Stimulated activated CD8-positive, alpha-beta memory T cell treated with anti-CD3 and anti-CD28 coated beads, Interleukin-12 subunit alpha, Interleukin-12 subunit beta, amount 100 ng/mL, for 1 hour (primary cell): ENCODE results near the gene CDH4.

Experiments
- DNase-seq: peaks from one replicate; pipeline ENCODE4 v3.0.0-alpha.2; 2020; ENCODE audit warnings: low read depth

Gene CDH4

DNA sequence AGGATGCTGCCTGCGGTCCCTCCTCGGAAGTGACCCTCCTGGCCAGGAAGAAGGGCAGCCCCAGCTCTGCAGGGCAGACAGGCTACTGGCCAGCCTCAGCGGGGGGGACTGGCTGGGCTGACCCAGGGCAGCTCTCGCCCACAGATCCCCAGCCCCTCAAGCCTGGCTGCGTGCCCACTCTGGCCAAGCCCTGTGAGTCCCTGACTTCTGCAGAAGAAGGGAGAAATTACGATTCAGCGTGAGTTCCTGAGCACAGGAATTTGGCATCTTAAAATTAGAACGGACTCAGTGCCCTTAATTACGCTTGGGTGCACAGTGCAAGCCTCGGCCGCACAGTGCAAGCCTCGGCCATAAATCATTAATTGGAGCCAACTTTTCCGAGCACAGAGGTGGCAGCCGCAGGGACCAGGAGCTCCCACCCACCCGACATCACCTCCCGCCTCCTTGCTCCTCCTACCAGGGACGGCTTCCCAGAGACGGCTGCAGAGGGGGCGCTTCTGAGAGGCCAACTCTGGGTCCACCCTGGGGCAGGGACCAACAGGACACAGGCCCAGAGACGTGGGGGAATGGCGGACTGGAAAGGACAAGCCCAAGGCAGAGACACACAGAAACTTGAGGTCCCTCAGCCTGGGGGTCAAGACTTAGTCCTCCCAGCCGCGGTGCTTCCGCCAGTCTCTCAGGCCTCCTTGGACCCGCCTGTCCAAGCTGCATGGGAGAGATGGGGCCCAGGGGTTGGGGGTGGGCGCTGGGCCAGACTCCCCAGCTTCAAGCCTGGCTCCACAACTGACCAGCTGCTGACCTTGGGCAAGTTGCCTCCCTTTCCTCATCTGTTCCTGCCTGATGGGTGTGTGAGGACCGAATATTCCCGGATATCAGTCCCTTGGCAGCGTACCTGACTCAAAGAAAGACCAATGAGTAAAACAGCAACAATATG is 648.2 kb downstream of the CDH4 start:
- DNase-seq, result no peak

GRCh38 chr20:61900945-61901293 is 648.9 kb downstream of the CDH4 start:
- DNase-seq, result no peak

GRCh38 chr20:61901392-61902220 is 649.5 kb downstream of the CDH4 start:
- no peak for DNase-seq

DNA sequence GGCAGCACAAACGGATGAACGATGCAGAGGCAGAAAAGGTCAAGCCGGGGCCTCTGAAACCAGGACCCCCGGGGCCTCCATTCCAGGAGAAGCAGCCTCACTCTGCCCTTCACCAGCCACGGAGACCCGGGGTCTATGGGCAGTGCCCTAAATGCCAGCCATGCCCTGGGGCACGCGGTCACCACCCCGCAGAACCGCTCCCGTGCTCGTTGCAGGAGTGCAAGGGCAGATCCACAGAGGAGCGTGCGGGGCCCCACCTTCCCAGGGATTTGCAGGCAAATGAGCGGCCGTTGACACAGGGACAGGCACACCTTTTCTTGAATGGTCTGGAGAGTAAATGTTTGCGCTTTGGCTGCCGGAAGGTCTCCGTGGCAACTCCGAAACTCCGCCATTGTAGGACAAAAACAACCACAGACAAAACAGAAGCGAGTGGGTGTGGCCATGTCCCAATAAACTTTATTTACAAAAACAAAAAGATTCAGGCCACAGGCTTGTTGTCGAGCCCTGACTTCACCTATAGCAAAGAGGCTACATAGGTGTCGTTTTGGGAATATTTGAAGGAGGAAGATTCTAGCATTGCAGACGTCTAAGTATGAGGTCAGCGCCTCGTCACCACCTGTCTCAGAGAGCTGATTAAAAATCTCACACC is 650.3 kb downstream of the CDH4 start:
- DNase-seq, result no peak

DNA sequence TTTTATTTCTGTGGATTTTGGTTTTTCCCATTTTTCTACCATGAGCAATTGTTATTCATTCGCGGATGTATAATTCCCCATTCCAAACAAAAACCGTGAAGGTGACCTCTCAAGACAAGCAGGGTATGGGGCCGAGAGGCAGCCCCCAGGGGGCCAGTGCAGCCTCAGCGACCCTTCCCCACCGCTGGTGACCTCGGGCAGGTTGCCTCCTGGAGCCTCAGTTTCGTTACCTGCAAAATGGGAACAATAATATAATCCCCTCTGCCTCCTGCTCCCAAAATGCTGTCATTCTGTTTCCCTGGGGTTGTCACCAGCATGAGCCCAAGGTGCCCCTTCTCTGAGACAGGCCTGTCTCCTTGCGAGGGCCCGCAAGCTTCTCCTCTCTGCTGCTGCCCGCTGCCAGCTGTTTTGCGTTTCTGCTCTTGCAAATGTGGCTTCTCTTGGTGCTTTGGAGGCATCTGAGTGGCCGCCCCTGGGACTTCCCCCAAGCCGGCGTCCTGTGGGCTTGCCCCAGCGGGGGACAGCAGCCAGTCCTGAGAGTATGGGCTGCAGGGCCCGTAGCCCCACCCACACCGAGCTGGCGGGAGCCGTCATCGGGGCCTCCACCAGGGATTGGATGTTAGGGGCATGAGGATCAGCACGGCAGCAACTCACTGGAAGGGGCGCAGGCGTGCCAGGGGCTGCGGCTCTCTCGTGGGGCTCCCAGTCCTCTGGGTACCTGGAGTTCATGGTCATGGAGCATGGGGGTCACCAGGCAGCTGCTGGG is 651.7 kb downstream of the CDH4 start:
- DNase-seq, result no peak

DNA sequence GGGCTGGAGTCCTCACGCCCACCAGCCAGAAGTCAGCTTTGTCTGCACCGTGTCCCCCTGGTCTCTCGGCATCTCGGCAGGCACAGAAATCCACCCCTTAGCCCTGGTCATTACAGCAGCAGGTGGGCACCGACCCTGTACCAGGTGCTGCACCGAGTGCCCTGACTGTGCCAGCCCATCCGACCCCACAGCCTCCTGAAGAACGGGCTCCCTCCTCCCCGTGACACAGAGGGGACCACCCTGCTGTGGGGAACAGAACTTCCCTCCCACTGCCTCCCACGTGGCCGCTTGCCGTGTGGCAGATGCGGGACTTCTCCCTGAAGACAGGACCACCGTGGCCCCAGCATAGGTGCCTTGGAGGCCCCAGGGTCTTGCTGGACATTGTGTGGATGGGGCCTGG is 652.4 kb downstream of the CDH4 start:
- DNase-seq, result no peak

DNA sequence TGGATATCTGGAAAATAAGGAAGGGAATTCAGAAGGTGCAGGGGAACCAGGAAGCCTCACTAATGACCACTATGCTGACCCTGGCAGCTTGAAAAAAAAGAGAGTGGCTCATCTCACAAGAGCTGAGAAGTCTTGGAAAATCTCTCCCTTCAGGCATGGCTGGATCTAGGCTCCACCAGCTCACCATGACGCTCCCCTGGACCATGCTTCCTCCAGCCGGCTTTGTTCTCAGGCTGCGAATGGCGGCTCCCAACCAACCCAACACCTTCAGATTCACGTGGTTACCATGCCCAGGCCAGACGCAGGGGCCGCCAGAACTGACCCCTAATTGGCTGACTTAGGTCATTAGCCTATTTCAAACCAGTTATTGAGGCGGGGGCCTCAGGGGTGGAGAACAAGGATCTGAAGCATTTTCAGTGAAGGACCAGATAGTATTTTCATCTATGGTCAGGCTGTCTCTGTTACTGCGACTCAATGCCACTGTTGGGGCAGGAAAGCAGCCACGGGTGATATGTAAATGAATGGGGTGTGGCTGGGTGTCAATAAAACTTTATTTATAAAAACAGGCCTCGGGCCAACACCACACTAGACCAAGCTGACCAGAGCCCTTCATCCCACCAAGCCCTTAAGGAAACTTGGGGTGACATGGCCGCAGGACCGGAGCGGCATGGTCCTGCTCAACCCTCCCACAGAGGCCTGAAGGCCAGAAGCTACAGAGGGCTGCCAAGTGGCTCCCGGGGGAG is 653.9 kb downstream of the CDH4 start:
- DNase-seq, result no peak

GRCh38 chr20:61907081-61907891 is 655.2 kb downstream of the CDH4 start:
- DNase-seq, result no peak

- DNase-seq, result no peak
Measured at GRCh38 chr20:61908057-61909026, 656.3 kb downstream of the CDH4 start.

- DNase-seq, result no peak
Measured at GRCh38 chr20:61909028-61909427, 657.0 kb downstream of the CDH4 start.

DNA sequence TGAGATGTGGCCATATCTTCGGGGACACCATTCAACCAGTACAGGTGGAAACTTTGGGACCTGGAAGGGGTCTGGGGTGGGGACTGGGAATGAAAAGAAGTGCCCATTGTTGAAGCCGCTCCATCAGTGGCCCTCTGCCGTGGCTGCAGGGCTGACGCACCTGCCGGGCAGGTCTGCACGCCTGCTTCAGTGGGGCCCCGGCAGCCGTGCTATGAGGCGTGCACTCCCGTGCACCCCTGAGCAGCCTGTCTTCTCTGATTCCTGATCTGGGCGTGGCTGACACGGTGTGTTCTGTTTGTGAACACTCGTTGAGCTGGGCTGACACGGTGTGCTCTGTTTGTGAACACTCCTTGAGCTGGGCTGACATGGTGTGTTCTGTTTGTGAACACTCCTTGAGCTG is 657.8 kb downstream of the CDH4 start:
- DNase-seq, result no peak

DNA sequence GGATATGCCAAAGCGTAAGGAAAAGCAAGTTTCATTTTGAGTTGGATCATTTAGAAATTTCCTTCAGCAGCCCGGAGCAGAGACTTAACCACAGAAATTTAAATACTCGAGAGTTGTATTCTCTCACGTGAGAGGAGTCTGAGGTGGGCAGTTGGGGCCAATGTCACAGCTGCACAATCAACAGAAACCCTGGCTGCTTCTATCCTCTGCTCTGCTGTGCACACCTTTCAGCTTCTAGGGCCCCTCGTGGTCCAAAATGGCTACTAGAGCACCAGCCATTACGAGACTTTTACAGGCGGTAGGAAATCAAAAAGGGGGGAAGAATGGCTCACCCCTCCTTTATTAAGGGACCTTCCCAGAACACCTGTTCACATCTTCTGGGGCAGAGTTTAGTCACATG is 659.8 kb downstream of the CDH4 start:
- DNase-seq, result no peak

DNA sequence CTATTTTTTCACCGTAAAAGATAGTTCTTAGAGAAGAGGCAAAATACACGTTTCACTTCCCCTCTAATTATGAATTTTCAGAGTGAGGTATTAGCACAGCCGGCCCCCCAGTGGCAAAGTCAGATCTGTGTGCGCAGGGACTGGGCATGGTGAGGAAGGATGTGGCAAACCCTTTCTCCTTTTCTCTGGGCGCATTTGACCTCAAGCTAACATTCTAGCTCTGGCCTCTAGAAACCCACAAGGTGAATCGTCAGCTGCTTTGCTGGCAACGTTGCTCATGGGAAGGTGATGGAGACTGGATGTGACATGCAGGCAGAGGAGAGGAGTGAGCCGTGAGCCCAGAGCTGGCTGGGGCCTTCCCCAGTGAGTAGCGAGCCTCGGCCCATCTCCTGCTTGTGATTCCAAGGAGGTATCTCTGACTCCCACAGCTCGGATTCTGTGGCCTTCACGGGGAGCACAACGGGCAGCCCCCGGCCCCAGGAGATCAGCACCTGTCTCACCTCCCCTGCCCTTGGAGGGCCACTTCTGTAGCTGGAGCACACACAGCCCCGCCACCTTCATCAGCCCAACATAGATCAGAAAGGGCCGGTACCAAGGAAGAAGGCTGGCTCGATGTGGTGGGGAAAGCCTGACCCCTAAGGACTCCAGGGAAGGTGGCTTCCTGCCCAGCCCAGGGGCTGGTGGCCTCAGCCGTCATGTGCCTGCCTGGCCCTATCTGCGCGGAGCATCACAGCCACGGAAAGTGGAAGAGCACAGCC is 660.8 kb downstream of the CDH4 start:
- no peak for DNase-seq

- no peak for DNase-seq
Measured at GRCh38 chr20:61913423-61914225, 661.6 kb downstream of the CDH4 start.

DNA sequence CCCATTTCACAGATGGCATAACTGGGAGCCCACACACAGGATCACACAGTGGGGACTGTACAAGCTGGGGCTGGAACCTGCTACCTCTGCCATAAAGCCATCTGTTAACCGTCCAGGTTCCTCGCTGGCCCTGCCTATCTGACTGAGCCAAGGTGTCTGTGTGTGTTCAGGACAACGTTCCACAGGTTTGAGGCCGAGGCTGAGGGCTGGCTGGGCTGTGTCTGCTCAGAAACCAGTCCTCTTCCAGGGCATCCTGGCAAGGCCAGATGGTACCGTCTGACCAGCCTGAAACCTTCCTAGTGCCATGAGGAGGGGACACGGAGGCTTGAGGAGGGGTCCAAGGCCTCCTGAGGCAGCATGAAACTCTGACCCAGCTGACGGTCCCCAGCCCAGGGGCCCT is 663.0 kb downstream of the CDH4 start:
- DNase-seq, result no peak

DNA sequence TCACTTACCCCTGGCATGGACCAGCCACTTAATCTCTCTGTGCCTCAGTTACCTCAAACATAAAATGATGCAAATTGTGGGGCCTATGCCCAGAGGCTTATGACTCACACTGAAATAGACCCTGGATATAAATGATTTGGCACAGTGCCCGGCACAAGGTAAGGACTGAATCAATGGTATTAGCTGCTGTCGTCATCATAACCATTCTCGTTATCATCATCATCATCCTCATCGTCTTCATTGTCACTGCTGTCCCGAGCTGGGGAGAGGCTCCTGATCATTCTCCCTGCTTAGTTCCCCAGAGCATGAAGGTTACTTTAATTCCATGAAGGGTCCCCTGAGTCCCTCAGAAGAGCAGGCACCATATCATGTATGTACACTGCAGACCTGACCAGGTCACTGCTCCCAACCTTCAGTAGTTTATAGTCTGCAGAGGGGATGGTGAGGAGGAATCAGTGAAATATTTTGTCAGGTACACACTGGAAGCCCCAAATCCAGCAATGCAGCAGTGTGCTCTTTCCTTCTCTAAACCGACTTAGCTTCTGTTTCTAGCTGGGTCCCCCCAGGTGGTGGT is 664.3 kb downstream of the CDH4 start:
- DNase-seq, result no peak

GRCh38 chr20:61917474-61918145 is 665.5 kb downstream of the CDH4 start:
- DNase-seq, result no peak
